PC-9 (cell line): ENCODE measurements around the gene ELMO1.

Experiments used
- CTCF ChIP-seq: fragments of 200-600 bp; sonication (generic); conservative IDR thresholded peaks from 2 replicates; pipeline ENCODE4 v1.6.1; 2017; ENCODE audit warnings: mixed run types, antibody characterized with exemption, mild to moderate bottlenecking, moderate library complexity
- EZH2 ChIP-seq: fragments of 200-600 bp; sonication (generic); IDR thresholded peaks from 2 replicates; pipeline ENCODE4 v1.8.0; 2017; ENCODE audit warnings: antibody characterized with exemption, low read depth

GRCh38 chr7:37372750-37373149, 75.9 kb downstream of the ELMO1 start:
- TF ChIP-seq EZH2: no peak
- TF ChIP-seq CTCF: no peak
